ENCODE results near the gene SERPINA5.
A peak's percentile ranks its signal among the peaks of the same experiment; 100 is the strongest.
"Not testable (repeated sequence)": the region's sequence is repeated elsewhere in the genome, so short reads cannot be mapped to it uniquely, and the experiment has no call there.

The SERPINA5 gene

GRCh38 chr14:94601884-94602391 is 20.7 kb downstream of the SERPINA5 start:
- DNase-seq = peak; percentile 77

GRCh38 chr14:94602722-94603121 is 21.5 kb downstream of the SERPINA5 start:
- no peak for DNase-seq

DNA sequence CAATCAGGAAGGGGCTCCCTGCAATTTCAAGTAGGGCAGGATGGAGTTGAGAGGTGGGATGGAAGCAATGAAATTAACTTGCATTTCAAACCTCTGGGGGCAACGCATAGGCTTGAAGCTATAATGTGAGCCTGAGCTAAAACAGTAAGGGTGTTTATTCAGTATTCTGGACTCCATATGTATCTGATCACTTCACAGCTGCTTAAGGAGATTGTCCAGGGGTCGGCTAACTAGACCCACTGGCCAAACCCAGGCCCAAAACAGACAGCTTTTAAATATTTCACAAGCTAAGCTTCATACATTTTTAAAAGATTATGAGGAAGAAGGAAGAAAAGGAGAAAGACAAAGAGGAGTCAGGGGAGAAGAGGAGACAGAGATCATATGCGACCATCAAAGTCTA is 24.1 kb downstream of the SERPINA5 start:
- DNase-seq = no peak

GRCh38 chr14:94608966-94609365 is 27.7 kb downstream of the SERPINA5 start:
- DNase-seq = not testable (repeated sequence)

DNA sequence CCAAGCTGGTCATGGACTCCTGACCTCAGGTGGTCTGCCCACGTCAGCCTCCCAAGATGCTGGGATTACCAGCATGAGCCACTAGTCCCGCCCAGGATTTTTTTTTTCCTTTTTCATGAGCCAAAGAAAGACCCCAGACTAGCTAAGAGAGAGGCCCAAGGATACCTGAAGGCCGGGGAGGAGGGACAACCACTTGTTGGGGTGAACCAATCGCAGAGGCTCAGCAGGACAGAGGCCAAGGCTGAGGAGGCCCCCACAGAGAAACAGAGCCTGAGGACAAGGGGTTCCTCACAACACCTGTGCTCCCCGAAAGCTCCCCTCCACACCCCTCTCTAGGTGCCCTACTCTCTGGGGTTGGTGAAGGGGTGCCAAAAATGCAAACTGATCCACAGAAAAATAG is 30.0 kb downstream of the SERPINA5 start:
- no peak for DNase-seq

DNA sequence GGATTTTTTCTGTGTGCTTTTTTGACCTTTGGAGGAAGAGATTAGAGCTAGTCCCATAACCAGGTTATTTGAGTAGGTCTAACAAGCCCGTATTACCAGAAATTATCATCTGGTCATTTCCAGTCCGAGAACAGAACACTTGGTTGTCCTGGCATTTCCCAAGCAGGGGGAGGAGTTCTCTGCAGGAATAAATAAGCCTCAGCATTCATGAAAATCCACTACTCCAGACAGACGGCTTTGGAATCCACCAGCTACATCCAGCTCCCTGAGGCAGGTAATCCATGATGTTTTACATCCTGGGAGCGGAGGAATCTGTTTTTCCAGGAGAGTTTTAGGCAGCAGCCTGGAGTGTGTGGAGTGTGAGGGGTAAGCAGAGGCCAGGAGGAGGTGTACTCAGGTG is 30.9 kb downstream of the SERPINA5 start, which contains the start of gene SERPINA3:
Gene SERPINA3, plus strand, starts transcription at position 218 of the 400 bp plus-strand sequence. CDS start 2,051 bp downstream, outside the sequence.
- no peak for DNase-seq

DNA sequence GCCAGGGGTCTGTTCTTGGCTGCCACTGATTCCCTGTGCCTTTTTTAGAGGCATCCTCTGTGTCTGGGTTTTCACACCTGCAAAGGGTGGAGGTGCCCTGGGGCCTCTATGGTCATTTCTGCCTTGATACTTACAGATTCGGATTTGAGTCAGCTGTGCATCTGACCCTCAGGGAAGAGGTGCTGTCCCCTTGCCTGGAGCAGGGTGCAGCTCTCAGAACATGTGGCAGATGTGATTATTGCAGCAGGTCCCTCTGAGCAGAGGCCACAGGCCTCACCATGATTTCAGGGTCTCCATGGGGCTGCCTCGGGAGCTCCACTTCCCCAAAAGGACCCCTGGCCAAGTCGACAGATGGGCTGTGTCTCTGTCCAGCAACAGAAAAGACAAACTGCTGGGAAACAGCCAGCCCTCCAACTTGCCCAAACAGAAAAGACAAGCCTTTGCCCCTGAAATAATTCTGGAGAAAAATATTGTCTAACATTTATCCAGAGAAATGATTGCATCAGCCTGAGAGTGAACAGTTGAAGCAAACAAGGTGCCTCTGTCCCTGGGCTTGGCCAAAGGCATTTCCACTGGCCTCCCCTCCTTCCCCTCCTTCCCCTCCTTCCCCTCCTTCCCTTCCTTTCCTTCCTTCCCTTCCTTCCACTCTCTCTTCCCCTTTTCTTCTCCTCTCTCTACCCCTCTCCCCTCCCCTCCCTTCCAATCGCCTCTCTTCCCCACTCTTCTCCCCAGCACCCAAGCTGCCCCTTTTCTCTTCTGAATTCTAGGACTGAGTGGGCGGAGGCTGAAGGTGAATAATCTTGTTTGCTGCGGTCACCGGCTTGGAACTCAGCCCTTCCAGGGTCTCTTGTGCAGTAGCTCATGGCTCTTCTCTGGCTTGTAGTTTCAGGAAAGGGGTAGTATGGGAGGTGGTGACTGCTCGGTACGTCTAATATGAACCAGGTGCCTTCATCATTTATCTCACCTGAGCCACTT is 31.6 kb downstream of the SERPINA5 start:
- no peak for DNase-seq

- DNase-seq = no peak
These were observed 32.8 kb downstream of the SERPINA5 start for GRCh38 chr14:94613720-94614644.

GRCh38 chr14:94614802-94615201 is 33.6 kb downstream of the SERPINA5 start:
- no peak for DNase-seq

- no peak for DNase-seq
These were observed 34.0 kb downstream of the SERPINA5 start for GRCh38 chr14:94615254-94615653.

DNA sequence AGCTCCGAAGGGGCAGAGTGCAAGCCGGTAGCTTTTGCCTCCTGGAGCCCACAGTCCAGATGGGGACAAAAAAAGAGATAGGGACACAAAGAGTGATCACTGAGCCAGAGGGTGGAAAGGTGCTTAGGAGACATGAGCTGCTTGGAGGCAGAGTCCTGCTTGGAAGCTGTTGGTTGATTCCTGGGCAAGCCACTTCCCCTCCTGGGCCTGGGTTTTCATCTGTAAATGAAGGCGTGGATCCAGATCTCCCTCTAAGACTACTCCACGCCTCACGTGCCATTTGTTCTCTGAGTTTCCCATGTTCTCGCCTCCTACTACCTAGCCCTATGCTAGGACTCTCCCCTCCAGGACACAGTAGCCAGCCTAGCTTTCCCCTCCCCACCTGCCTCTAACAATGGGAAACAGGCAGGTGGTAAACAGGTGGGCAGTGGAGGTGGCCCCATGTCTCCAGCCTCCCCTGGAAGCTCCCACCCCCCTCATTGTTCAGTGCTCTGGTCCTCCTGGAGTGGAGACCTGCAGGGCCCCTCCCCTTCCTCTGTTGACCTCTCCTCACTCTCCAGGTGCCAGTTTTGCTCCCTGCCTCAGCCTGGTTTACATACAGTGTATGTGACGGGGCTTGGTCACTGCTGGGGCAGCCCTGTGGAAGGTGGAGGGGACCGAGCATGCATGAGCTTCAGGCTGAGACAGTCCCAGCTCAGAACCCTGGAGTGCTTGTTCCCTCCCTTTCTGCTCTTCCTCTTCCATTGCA is 34.8 kb downstream of the SERPINA5 start:
- no peak for DNase-seq

DNA sequence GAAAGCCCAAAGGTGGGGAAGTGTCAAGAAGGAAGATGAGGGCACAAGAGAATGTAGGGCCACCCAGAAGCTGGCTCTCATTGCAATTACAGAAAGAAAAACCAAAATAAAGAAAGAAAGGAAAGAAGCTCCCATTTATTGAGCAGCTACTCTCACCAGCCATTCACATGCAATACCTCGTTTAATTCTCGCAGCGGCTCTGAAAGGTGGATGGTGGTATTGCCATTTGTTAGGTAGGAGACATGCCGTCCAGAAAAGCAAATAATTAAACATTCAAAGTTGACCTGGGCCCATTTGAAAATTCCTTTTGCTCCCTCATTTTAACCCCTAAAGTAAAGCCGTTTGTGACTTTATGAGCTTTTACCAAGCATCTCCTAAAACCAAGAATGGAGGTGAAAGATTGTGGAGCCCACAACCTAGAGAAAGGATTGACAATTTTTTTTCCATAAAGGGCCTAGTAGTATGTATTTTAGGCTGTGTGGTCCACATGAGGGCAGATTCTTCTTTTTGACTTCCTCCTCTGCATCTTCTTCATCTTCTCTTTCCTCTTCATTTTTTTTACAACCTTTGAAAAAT is 36.2 kb downstream of the SERPINA5 start:
- DNase-seq = no peak

DNA sequence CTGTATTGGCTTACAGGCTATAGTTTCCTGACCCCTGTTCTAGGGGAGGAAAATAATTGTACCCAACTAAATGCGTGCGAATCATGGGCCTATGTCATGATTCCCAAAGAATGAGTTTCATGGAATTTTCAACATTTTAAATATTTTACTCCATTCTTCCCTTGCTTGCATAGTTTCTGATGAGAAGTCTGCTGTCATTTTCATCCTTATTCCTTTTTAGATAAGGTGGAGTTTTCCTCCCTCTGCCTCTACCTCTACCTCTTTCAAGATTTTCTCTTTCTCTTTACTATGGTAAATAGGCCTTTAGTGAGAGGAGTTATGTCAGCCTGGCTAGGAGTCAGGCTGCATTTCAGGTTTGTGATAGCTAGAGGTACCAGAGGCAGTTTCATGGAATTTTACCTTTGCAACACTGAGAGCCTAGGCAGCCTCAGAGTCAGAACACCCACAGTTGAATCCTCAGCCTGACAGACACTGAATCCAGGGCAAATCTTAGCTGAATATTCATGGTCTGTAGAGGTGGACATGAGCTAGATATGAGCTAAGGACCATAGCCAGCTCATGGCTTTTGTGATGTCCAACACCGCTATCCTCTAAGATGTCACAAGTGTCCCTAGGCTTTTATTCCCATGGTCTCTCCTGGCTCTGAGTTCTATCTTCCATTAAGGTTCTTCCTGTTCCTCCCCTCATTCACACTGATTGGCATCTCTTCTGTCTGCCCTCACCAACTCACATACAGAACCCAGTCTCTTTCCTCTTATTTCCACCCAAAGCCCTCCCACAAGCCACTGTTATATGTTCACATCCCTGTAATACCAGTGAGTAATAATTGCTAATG is 37.0 kb downstream of the SERPINA5 start:
- no peak for DNase-seq

DNA sequence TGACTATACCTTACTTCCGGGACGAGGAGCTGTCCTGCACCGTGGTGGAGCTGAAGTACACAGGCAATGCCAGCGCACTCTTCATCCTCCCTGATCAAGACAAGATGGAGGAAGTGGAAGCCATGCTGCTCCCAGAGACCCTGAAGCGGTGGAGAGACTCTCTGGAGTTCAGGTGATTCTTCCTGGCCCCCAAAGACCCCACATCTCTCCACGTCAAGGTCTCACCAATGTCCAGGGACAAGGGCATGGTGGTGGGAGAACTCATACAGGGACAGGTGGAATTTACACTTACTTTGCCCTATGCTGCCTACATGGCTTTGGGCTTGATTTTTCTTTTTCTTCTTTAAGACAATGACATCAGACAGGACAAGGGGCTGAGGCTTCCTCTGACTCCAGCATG is 38.1 kb downstream of the SERPINA5 start:
- DNase-seq = no peak

- no peak for DNase-seq
These were observed 39.4 kb downstream of the SERPINA5 start for GRCh38 chr14:94620597-94620996.

DNA sequence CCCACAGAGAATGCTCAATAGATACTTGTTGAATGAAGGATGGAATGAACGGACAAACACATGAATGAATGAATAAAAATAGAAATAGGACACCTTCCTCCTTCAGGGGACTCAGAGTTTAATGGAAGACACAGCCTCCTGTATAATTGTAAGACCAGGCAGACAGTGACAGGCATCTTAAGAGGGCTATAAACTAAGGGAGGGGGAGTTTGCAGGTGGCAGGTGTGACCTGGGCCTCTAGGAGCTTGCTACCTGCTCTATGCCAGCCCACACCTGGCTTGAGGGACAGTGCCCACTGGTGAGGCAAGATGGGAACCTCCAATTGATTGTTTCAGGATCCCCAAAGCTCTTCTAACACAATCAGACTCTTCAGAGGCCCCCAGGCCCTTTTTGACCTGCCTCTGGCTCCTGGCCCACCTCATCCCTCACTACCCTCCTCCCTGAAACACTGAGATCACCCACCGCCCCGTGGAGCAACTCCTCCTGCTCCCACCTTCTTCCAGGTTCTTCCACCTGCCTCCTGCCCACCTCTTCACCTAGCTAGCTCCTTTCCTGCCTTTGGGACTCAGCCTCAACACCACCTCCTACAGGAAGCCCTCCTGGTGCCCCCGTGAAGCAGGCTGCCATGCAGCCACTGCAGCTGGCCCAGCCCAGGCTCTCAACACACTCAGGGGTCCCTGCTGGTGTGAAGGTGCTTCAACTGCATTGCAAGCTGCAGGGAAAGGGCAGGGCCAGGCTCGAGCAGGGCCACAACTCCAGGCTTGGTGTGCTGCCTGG is 40.3 kb downstream of the SERPINA5 start:
- no peak for DNase-seq

DNA sequence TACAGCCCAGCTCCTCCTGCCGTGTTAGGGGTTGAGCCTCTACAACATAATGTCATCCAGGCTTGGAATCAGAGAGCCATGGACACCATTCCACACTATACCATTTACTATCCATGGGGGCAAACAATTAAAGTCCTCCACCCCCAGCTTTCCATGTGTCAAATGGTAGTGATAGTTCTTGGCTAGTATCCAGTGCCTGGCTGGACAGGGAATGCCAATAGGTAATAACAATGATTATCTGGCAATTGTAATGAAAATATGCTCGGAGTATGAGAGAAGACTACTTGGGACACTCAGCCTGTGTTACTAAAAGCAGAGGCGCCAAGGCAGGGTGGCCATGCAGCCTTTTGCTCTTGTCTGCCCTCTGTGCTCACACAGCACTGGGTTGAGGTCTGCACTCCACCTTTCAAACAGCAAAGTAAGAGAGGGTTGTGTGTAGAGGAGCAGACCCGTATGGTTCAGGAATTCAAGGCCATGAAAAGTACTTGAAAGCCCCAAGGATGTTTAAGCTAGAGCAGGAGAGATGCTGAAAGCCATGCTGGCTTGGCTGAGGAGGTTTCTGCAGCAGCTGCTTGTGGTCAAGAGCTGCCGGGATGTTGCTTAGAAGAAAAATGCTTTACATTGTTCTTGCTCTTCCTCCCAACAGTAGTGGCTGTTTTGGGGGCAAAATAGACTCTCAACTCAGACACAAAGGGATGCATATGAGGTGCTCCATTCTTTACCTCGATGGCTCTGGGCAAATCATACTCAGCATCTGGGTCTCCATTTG is 41.6 kb downstream of the SERPINA5 start:
- DNase-seq = no peak

DNA sequence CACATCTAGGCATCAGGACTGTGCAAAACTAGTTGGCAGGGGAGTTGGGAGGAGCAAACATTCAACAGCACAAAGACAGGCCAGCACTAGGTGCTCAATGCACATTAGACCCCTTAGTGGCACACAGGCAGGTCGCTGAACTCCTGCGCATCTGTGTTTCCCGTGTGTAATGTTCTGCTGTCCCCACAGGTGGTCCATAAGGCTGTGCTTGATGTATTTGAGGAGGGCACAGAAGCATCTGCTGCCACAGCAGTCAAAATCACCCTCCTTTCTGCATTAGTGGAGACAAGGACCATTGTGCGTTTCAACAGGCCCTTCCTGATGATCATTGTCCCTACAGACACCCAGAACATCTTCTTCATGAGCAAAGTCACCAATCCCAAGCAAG is 42.2 kb downstream of the SERPINA5 start:
- no peak for DNase-seq

GRCh38 chr14:94623856-94624499 is 42.8 kb downstream of the SERPINA5 start:
- DNase-seq = no peak
